ENCODE measurements around the gene BCL2. TPM values are rescaled to one million over a fixed set of nuclear protein-coding genes. Genes with fewer than 3 reads are reported as not detected.

Gene BCL2
- total and polyA plus RNA-seq, 9 of the 15 experiments (the other 6 are each of a cell fraction or from before 2014, with no cell fraction given), result 0.10 to 1.1 (median 0.65) TPM

- TF ChIP-seq MGA (IDR thresholded peaks at IDR 0.05) (peak; percentile 36; the same call in 1 of the 2 replicates), TFE3 (CRISPR knock-in tag; IDR thresholded peaks at IDR 0.05) (peak; percentile 93), TOE1 (IDR thresholded peaks at IDR 0.05; ENCODE audit: borderline replicate concordance) (peak; percentile 76; the same call in 1 of the 2 replicates), TOE1 (CRISPR knock-in tag; IDR thresholded peaks at IDR 0.05; ENCODE audit: borderline replicate concordance, low read depth) (no peak), MEIS2 (IDR thresholded peaks at IDR 0.05; ENCODE audit: partially characterized antibody) (peak; percentile 31), RBM22 (IDR thresholded peaks at IDR 0.05; ENCODE audit: low read depth, low read length, poor library complexity, severe bottlenecking) (no peak), GTF2F1 (IDR thresholded peaks at IDR 0.05; ENCODE audit: low read depth, low read length) (no peak)
Observed at GRCh38 chr18:63074981-63075404, 244.6 kb downstream of the BCL2 start (continued).

Data from K562 (cell line).